ENCODE data around the gene CIP2A.

The CIP2A gene

DNA sequence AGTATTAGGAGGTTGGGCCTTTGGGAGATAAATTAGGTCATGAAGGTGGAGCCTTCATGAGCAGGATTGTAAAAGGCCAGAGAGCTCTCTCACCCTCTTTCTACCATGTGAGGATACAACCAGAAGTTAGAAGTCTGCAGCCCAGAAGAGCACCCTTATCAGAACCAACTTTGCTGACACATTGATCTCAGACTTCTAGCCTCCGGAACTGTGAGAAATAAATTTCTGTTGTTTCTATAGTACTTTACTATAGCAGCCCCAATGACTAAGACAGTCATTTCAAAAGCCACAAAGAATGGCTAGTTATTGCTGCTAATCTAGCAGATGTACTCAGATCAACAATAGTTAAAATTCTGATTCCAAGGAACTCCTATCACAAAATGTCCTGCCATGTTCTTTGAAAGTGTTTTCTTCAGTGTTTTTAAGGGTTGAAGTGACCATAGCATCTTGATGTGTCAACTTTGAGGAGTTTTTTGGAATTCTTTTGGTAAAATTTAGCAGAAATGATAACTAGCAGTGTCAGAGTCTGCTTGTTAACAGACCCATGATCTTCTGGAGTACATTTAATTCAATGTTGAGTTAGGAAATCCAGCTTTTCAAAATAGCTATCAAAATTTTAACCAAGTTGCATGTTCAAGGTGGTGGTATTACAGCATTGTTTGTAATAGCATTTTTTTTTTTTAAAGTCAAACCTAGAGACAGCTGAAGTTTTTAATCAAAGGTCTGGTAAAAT lies 10.6 kb upstream of the CIP2A start:
- no peaks in the 10 kb centered on the region for H3K27me3 ChIP-seq (ENCODE audit: control insufficient read depth, insufficient read depth, low read length)
- H3K36me3 ChIP-seq (ENCODE audit: control insufficient read depth, insufficient read depth, low read length), result no peaks in the 10 kb centered on the region
- H3K9ac ChIP-seq (ENCODE audit: low read depth, low read length), result no peak overlapping the region
- no peaks in the 10 kb centered on the region for H3K4me1 ChIP-seq (ENCODE audit: control insufficient read depth, insufficient read depth, low read length)
- H3K4me3 ChIP-seq (ENCODE audit: low read depth, low read length), result no peak overlapping the region
- H3K9me3 ChIP-seq (ENCODE audit: control insufficient read depth, insufficient read depth, low read length), result no peaks in the 10 kb centered on the region

GRCh38 chr3:108598375-108598774 lies 9.1 kb upstream of the CIP2A start:
- Histone ChIP-seq H3K4me1 (ENCODE audit: control insufficient read depth, insufficient read depth, low read length) (no peaks in the 10 kb centered on the region), H3K4me3 (ENCODE audit: low read depth, low read length) (no peak overlapping the region), H3K36me3 (ENCODE audit: control insufficient read depth, insufficient read depth, low read length) (no peaks in the 10 kb centered on the region), H3K27me3 (ENCODE audit: control insufficient read depth, insufficient read depth, low read length) (no peaks in the 10 kb centered on the region), H3K9ac (ENCODE audit: low read depth, low read length) (no peak overlapping the region), H3K9me3 (ENCODE audit: control insufficient read depth, insufficient read depth, low read length) (no peaks in the 10 kb centered on the region)

DNA sequence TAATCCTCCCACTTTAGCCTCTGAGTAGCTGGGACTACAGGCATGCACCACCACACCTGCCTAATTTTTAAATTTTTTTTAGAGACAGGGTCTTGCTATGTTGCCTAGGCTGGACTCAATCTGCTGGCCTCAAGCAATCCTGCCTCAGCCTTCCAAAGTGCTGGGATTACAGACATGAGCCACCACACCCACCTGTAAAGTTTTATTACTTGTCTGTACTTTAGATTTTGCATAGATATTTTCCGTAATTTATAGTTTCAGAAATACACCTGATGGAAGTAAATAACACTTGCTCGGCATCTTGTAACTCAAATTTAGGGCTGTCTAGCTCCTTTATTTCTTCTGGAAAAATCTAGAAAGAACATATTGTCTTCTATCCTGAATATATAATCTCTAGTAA lies 6.1 kb upstream of the CIP2A start:
- H3K27me3 ChIP-seq (ENCODE audit: control insufficient read depth, insufficient read depth, low read length), result no peaks in the 10 kb centered on the region
- H3K9ac ChIP-seq (ENCODE audit: low read depth, low read length), result no peak overlapping the region
- H3K36me3 ChIP-seq (ENCODE audit: control insufficient read depth, insufficient read depth, low read length), result no peaks in the 10 kb centered on the region
- no peak overlapping the region for H3K4me3 ChIP-seq (ENCODE audit: low read depth, low read length)
- H3K4me1 ChIP-seq (ENCODE audit: control insufficient read depth, insufficient read depth, low read length), result peaks cover 2% of the 10 kb centered on the region
- no peaks in the 10 kb centered on the region for H3K9me3 ChIP-seq (ENCODE audit: control insufficient read depth, insufficient read depth, low read length)

- no peaks in the 10 kb centered on the region for H3K36me3 ChIP-seq (ENCODE audit: control insufficient read depth, insufficient read depth, low read length)
- peak overlapping the region; percentile 93 for H3K4me3 ChIP-seq (ENCODE audit: low read depth, low read length)
- no peaks in the 10 kb centered on the region for H3K27me3 ChIP-seq (ENCODE audit: control insufficient read depth, insufficient read depth, low read length)
- H3K4me1 ChIP-seq (ENCODE audit: control insufficient read depth, insufficient read depth, low read length), result peaks cover 2% of the 10 kb centered on the region
- H3K9me3 ChIP-seq (ENCODE audit: control insufficient read depth, insufficient read depth, low read length), result no peaks in the 10 kb centered on the region
- peak overlapping the region; percentile 38 for H3K9ac ChIP-seq (ENCODE audit: low read depth, low read length)
Measured at GRCh38 chr3:108590460-108590859, 1.2 kb upstream of the CIP2A start.

DNA sequence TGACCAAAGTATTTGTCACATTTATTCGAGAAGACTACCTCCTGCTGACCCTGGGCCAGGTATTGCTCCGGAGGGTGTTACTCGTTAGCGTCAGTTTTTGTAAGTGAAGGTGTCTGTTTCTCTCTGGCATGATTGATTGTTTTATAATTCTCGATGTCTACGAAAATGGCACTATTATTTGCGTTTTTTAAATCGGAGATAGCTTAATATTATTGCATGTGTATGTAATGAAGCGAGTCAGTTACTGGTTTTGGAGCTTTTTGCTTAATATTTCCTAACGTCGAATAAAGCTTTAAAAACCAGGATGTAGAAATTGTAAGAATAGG lies 723 bp upstream of the CIP2A start:
- Histone ChIP-seq H3K4me3 (ENCODE audit: low read depth, low read length) (peak overlapping the region; percentile 93), H3K9ac (ENCODE audit: low read depth, low read length) (peak overlapping the region; percentile 95), H3K36me3 (ENCODE audit: control insufficient read depth, insufficient read depth, low read length) (no peaks in the 10 kb centered on the region), H3K4me1 (ENCODE audit: control insufficient read depth, insufficient read depth, low read length) (peaks cover 2% of the 10 kb centered on the region), H3K9me3 (ENCODE audit: control insufficient read depth, insufficient read depth, low read length) (no peaks in the 10 kb centered on the region), H3K27me3 (ENCODE audit: control insufficient read depth, insufficient read depth, low read length) (no peaks in the 10 kb centered on the region)

DNA sequence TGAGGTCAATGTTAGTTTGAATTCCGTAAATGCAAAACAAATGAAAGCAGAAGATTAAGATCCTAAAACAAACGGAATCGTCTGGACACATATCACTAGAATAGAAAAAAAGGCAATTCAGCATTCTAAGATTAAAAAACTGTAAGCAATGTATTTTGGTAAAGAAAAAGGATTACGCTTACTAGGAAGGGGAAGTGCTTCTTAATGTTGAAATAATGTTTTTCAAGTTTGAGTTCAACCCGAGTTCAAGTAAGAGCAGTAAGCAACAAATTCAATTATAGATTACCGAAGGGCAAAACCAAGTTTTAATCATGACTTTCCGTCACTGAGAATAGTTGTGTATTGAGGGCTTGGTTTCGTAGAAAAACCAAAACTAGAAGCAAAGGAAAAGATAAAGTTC lies 637 bp downstream of the CIP2A start:
- H3K4me1 ChIP-seq (ENCODE audit: control insufficient read depth, insufficient read depth, low read length), result peaks cover 2% of the 10 kb centered on the region
- no peaks in the 10 kb centered on the region for H3K9me3 ChIP-seq (ENCODE audit: control insufficient read depth, insufficient read depth, low read length)
- peak overlapping the region; percentile 91 for H3K9ac ChIP-seq (ENCODE audit: low read depth, low read length)
- no peaks in the 10 kb centered on the region for H3K27me3 ChIP-seq (ENCODE audit: control insufficient read depth, insufficient read depth, low read length)
- H3K36me3 ChIP-seq (ENCODE audit: control insufficient read depth, insufficient read depth, low read length), result no peaks in the 10 kb centered on the region
- H3K4me3 ChIP-seq (ENCODE audit: low read depth, low read length), result peak overlapping the region; percentile 93

DNA sequence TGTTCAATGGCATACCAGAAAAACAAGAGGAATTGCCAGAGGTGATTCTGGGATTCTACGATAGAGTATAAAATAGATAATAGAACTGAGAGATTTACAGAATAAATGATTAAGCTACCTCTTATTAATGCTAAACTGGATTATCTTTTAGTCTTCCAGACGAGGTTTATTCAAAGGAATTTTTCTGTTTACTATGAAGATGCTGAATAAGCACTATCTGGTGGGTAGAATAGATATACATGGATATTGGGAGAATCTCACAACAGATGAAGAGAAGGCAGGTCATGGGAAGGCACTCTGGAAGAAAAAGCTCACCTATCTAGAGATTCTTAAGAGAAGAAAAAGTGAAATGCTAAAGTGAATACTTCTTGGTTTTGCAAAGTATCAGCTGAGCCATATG lies 11.2 kb downstream of the CIP2A start:
- Histone ChIP-seq H3K9me3 (ENCODE audit: control insufficient read depth, insufficient read depth, low read length) (no peaks in the 10 kb centered on the region), H3K36me3 (ENCODE audit: control insufficient read depth, insufficient read depth, low read length) (peaks cover 5% of the 10 kb centered on the region), H3K4me3 (ENCODE audit: low read depth, low read length) (no peak overlapping the region), H3K9ac (ENCODE audit: low read depth, low read length) (no peak overlapping the region), H3K4me1 (ENCODE audit: control insufficient read depth, insufficient read depth, low read length) (peaks cover 5% of the 10 kb centered on the region), H3K27me3 (ENCODE audit: control insufficient read depth, insufficient read depth, low read length) (no peaks in the 10 kb centered on the region)

- H3K27me3 ChIP-seq (ENCODE audit: control insufficient read depth, insufficient read depth, low read length), result no peaks in the 10 kb centered on the region
- H3K4me1 ChIP-seq (ENCODE audit: control insufficient read depth, insufficient read depth, low read length), result no peaks in the 10 kb centered on the region
- no peaks in the 10 kb centered on the region for H3K9me3 ChIP-seq (ENCODE audit: control insufficient read depth, insufficient read depth, low read length)
- no peak overlapping the region for H3K4me3 ChIP-seq (ENCODE audit: low read depth, low read length)
- peaks cover under 1% of the 10 kb centered on the region for H3K36me3 ChIP-seq (ENCODE audit: control insufficient read depth, insufficient read depth, low read length)
- H3K9ac ChIP-seq (ENCODE audit: low read depth, low read length), result no peak overlapping the region
Measured at GRCh38 chr3:108569336-108569735, 19.9 kb downstream of the CIP2A start.

- Histone ChIP-seq H3K9me3 (ENCODE audit: control insufficient read depth, insufficient read depth, low read length) (no peaks in the 10 kb centered on the region), H3K36me3 (ENCODE audit: control insufficient read depth, insufficient read depth, low read length) (no peaks in the 10 kb centered on the region), H3K27me3 (ENCODE audit: control insufficient read depth, insufficient read depth, low read length) (no peaks in the 10 kb centered on the region), H3K4me3 (ENCODE audit: low read depth, low read length) (no peak overlapping the region), H3K4me1 (ENCODE audit: control insufficient read depth, insufficient read depth, low read length) (no peaks in the 10 kb centered on the region), H3K9ac (ENCODE audit: low read depth, low read length) (no peak overlapping the region)
Measured at GRCh38 chr3:108566599-108566998, 22.6 kb downstream of the CIP2A start.

GRCh38 chr3:108565506-108565905 lies 23.7 kb downstream of the CIP2A start:
- no peaks in the 10 kb centered on the region for H3K9me3 ChIP-seq (ENCODE audit: control insufficient read depth, insufficient read depth, low read length)
- no peak overlapping the region for H3K9ac ChIP-seq (ENCODE audit: low read depth, low read length)
- no peaks in the 10 kb centered on the region for H3K4me1 ChIP-seq (ENCODE audit: control insufficient read depth, insufficient read depth, low read length)
- H3K27me3 ChIP-seq (ENCODE audit: control insufficient read depth, insufficient read depth, low read length), result no peaks in the 10 kb centered on the region
- H3K36me3 ChIP-seq (ENCODE audit: control insufficient read depth, insufficient read depth, low read length), result no peaks in the 10 kb centered on the region
- H3K4me3 ChIP-seq (ENCODE audit: low read depth, low read length), result no peak overlapping the region

DNA sequence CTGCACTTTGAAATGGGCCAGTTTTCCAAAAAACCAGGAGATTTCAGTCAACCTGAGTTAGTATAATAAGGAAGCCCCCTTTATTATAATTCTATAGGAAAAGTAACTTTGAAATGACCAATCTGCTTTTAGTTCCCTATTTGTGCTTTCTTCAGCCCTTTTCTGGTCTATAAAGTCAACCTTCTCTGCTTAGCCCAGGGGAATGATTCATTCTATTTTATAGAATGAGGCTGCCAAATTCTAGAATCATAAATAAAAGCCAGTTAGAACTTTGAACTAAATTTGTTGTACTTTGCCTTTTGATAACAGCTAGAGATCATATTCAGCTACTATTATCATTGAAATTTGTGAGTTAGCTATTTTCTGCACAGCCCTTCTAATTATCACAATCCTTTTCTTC lies 24.7 kb downstream of the CIP2A start:
- H3K9me3 ChIP-seq (ENCODE audit: control insufficient read depth, insufficient read depth, low read length), result no peaks in the 10 kb centered on the region

GRCh38 chr3:108562565-108562964 lies 26.7 kb downstream of the CIP2A start:
- H3K27me3 ChIP-seq (ENCODE audit: control insufficient read depth, insufficient read depth, low read length), result no peaks in the 10 kb centered on the region
- peaks cover 5% of the 10 kb centered on the region for H3K36me3 ChIP-seq (ENCODE audit: control insufficient read depth, insufficient read depth, low read length)
- no peak overlapping the region for H3K9ac ChIP-seq (ENCODE audit: low read depth, low read length)
- H3K4me3 ChIP-seq (ENCODE audit: low read depth, low read length), result no peak overlapping the region
- no peaks in the 10 kb centered on the region for H3K4me1 ChIP-seq (ENCODE audit: control insufficient read depth, insufficient read depth, low read length)
- no peaks in the 10 kb centered on the region for H3K9me3 ChIP-seq (ENCODE audit: control insufficient read depth, insufficient read depth, low read length)

More for the DNA sequence above, 24.7 kb downstream of the CIP2A start:
- Histone ChIP-seq H3K27me3 (ENCODE audit: control insufficient read depth, insufficient read depth, low read length) (no peaks in the 10 kb centered on the region), H3K4me3 (ENCODE audit: low read depth, low read length) (no peak overlapping the region), H3K36me3 (ENCODE audit: control insufficient read depth, insufficient read depth, low read length) (no peaks in the 10 kb centered on the region), H3K9ac (ENCODE audit: low read depth, low read length) (no peak overlapping the region), H3K4me1 (ENCODE audit: control insufficient read depth, insufficient read depth, low read length) (no peaks in the 10 kb centered on the region)
